Limb (tissue), 2 donors: ENCODE data around the gene RGP1.

Experiments
- DNase-seq, 2 donors: peaks; one replicate each; pipeline ENCODE4 v3.0.0-alpha.2; 2016; ENCODE audit errors: extremely low spot score in 2 of 2

Gene RGP1, protein sequence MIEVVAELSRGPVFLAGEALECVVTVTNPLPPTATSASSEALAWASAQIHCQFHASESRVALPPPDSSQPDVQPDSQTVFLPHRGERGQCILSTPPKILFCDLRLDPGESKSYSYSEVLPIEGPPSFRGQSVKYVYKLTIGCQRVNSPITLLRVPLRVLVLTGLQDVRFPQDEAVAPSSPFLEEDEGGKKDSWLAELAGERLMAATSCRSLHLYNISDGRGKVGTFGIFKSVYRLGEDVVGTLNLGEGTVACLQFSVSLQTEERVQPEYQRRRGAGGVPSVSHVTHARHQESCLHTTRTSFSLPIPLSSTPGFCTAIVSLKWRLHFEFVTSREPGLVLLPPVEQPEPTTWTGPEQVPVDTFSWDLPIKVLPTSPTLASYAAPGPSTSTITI

DNA sequence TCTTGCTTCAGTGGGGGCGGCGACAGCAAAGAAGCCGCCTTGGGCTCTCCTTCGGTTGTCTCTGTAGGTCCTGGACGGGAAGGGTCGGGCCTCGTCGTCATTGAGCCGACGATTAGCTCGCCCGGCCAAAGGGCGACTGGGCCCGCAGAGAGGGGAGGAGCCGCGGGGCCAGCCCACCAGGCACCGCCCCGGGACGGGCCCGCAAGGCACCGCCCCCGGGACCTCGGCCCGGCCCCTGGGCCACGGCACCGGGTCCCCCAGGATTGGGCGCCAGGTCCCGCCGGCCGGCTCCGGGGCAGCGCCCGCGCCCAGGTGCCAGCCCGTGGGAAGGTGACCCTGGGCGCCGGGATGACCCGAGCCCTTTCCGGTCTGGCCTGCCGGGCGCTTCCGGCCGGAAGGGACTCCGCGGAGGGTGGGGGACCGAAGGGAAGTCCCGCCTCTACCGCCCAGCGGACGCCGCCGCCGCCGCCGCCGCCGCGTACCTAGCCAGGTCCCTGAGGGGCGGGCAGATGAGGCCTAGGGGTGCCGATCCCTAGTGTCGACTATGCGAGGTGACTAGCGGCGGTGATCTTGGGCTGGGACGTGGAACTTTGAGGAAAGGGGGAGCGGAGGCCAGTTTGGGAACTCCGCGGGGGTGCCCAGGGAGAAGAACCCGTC, at the start of gene RGP1, which contains the start of gene GBA2:
Gene RGP1 (plus strand): TSS at position 430 of the 657 bp plus-strand sequence. CDS start 469 bp downstream, outside the sequence.
Gene GBA2 (minus strand): TSS at position 371 of the 657 bp plus-strand sequence. CDS start 524 bp downstream, outside the sequence.
- peak; percentile 50 to 83 for DNase-seq

DNA sequence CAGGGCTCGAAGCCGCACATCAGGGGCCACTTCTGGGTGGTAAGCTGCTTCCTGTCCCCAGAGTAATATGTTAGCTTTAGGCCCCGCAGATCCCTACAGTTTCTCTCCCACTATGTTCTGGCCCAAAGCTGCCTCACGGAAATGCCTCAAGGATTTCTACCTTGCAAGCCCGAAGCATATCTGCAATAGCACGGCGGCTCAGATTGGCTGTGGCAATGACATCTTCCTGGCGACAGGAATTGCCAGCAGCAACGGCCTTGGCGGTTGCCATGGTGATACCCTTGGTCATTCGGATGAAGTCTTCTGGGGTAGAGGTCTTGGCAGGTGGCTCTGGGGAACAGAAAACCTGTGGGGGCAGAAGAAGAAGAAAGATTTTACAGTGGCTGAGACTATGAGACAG, 49.1 kb upstream of the RGP1 start:
- no peak for DNase-seq

DNA sequence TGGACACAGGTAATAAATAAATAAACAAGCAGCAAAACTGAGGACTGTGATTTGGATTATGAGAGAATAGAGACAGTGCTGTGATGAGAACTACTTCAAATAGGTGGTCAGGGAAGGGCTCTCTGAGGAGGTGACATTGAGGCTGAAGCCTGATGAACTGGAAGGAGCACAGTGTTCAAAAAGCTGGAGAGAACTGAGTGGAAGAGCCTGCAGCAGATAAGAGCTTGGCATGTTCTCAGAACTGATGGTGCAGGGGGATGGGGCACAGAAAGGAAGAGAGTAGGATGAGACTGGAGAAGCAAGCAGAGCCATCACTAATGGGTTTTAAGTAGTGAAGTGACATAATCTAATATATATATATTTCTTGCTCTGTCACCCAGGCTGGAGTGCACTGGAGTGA, 48.1 kb upstream of the RGP1 start:
- no peak for DNase-seq

DNA sequence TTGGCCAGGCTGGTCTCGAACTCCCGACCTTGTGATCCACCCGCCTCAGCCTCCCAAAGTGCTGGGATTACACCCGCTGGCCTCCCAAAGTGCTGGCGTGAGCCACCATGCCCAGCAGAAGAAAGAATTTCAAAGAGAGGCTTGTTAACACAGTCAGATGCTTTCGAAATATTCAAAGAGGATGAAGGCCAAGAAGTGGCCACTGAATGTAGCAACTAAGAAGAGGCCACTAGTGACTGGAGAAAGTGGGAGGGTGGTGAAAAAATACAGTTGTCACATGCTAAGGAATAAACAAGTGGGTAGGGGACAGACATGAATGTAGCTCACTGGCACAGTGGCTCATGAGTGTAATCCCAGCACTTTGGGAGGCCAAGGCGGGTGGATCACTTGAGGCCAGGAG, 46.4 kb upstream of the RGP1 start:
- no peak for DNase-seq

DNA sequence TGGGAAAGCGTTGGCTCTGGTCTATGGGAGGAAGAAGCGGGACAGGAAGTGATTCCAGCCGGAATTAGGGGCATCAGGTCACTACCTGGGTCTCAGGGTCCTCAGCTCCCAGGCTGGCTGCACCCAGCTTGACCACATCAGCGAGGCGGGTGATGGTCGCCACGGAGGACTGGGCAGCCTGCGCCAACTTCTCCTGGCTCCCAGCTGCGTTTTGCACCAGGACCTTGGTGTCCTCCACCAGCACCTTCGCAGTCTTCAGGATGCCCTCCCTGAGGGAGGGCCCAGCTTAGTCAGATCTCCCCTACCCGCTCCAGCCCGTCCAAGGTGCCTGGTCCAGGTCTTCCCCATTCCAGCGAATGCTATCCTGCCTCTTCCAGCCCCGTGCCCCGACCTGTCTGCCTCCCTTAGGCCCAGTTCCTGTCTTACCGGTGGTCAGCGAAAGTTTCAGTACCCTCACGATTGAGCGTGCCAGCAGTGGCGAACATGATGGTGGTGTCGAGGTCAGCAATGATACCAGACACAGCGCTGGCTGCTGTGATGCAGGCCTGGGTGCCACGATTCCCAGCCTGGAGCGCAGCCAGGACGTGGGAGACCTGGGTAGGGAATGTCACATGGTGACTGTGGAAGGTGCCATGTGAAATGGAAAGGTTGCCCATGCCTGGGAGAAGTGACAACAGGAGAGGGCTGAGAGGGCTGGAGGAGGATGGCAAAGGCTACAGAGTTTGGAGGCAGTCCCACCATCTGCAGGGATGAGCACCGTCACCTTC, 45.0 kb upstream of the RGP1 start:
- no peak for DNase-seq

DNA sequence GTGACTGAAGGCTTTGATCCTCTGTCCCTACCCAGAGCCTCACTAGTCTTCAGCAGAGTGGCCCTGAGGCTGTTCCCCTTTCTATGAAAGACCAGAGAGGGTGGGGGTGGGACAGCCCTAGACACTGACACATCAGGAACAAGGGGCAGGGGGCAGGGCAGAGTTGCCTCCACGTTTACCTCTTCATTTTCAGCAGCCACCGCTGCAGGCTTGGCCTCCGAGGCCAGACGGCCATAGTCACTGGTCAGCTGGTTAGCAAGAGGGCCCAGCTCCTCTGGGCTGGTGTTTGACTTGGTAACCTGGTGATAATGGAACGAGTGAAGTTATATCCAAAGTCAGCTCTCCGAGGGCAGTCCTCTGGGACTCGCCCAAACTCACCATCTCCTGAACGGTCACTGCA, 43.7 kb upstream of the RGP1 start:
- no peak for DNase-seq

DNA sequence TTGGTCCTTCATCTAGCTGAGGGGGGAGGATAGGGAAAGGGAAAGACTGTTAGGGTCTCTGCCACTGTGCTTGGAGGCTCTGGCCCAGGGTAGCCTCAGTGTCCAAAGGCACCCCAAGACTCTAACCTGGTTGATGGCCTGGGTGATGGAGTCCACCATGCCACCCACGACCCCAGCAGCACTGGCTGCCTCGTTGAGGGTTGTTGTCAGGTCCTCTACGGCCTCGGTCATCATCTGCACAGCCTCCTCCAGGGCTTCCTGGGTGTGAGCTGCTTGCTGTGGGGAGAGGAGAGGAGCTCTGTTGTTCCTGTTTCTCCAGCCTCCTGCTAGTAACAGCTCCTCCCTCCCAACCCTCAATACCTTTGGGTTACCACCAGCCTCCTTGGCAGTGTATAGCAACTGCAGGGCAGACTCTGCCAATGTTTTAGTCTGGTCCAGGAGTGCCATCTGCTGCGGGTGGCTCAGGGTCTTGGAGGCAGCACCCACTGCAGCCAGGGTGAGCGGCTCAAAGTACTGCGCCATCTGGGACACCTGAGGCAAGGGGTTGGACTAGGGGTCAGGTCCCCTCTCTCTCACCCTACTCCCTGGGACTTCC, 43.2 kb upstream of the RGP1 start:
- no peak for DNase-seq

DNA sequence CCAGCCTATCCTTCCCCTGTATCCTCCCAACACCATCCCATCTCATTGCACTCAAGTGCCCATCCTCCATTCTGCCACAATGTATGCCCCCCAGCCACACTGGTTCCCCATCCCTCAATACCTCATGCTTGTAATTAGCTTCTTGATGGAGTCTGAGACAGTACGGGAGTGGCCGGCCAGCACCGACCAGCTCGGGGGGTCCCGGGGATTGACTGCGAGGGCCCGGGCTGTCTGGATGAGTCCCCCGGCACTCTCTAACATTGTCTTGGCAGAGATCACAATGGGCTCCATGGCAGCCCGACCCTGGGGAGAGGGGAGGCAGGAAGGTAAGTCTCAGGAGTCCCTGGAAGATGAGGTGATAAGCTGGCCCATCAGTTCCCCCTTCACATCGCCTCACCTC, 42.1 kb upstream of the RGP1 start:
- DNase-seq: no peak

DNA sequence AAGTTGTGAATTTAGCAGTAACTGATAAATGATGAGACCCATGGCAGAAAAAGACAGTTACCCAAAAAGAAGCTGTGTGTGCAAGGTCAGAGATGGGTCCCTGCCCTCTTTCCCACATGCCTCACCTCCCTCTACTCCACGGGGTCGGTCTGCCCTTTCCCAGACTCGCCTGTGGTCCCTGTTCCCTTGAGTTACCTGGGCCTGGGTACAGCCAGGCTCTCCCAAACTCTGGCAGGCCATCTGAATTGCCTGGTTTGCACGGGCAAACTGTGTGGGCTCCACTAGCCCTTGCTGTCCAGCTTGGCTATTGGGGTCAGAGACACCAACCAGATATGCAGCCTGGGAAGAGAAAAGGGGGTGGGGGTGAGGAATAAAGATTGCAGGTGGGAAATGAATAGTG, 40.9 kb upstream of the RGP1 start:
- no peak for DNase-seq

DNA sequence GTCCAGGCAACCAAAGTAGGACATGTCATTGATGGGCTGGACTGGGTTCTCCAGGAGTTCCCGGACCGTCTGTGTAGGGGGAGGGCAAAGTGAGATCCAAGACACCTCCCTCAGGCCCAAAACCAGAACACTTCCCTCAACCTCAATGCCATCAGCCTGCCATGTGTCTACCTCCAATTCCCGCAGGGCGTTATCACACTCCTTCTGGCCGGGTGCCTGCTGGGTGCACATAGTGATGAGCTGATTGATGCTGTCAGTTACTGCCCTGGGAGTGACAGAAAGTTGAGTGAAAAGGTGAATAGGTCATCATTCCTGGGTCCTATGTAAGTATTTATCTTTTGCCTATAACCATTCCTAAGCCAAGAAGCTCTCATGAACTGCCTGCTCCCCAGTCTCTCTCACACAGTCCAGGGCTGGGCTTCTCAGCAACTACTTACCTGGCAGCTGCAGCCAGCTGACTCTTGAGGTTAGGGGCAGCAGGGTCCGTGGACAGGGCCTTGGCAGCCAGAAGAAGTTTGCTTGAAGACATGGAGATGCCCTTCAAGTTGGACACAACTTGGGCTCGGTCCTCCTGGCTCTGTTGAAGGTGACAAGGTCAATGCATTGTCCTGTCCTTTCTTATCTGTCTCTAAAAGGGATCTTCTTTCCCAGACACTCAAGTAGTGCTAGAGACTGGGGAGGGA, 38.1 kb upstream of the RGP1 start:
- no peak for DNase-seq

DNA sequence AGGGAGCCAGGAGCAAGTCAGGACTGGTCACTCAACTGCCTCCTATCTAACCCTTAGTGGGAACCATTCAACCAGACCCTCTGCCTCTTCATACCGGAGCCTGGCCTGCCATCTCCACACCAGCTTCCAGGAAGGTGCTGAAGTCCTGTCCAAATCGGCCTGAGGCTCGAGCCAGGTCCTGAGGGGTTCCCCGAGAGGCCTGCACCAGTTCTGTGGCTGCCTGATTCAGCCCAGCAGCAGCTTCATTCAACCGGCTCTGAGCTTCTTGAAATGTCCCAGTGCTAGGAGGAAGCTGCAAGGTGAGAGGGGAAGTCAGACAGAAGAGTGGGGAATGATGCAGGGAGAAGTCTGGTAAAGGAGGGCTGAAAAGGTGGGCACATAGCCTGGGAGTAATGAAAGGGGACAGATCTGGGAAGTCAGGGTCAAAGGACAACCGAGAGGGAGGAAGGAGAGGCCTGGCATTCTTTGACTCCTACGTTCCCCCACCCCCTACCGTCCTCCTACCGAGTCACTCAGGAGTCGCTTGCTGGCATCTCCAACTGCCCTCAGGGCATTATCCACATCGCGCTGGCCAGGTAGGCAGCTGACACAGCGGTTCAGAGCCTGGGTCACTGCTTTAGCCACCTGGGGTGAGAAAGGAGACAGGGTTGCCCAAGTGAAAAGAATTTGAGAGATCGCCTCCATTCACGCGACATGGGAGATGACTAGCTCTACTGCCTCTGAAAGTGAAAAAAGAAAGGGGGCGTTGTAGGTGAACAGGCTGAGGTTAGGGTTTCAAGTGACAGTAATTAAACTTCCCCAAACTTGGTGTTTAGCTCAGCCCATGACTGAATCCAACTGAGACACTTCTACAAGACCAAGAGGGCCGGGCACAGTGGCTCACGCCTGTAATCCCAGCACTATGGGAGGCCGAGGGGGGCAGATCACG, 37.3 kb upstream of the RGP1 start:
- no peak for DNase-seq

DNA sequence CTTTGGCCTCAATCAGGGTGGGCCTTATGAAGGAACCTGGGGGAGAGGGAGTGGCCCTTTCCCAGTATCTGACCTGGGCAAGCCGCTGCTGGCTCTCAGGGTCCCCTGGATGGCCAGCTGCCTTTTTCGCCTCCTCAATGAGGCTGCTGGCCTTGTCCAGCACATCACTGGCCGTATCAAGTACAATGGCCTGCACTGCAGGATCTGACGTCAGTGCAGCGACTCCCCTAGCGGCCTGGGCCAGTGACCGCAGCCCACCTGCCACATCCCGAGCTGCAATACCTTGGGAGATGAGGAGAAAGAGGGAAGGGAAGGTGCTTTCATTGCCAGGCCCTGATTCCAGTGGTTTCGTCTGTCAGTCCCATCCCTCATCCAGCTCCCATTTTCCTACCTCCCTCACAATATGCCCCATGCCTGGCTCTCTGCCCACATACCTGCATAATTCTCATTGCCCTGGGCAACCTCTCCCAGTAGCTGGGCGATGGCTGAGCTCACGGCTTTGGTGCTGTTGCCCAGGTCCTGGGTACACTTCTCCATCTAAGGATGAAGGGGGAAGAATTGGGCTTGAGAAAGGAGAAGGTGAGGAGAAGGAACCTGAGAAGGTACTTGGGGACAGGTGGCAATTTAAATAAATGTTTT, 36.2 kb upstream of the RGP1 start:
- no peak for DNase-seq

DNA sequence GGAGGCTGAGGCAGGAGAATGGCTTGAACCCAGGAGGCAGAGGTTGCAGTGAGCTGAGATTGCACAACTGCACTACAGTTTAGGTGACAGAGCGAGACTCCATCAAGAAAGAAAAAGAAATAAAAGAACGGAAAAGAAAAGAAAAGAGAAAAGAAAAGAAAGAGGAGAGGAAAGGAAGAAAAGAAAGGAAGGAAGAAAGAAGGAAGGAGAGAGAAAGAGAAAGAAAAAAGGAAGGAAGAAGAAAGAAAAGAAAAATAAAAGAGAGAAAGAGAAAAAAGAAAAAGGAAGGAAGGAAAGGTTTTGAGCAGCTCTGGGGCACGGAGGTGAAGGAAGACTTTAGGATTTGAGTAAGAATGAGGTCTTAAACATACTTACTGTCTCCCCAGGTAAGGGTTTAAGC, 35.5 kb upstream of the RGP1 start:
- no peak for DNase-seq

DNA sequence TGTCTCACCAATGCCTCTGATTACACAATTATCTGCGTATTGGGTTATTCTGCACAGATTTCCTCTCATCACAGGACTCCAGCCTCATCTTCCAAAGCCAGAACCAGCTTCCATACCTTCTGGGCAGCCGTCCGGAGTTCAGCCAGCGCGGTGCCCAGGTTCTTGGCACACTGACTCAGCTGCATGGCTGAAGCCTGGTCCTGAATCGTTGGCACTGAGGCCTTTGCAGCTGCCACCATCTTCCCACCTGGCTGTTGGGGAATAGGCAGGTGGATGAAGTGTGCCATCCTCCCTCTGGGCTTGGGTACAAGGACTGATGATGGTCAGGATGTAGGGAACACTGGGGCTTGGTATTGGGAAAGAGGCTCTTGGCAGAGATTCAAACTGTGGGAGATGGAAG, 35.0 kb upstream of the RGP1 start:
- DNase-seq: no peak

DNA sequence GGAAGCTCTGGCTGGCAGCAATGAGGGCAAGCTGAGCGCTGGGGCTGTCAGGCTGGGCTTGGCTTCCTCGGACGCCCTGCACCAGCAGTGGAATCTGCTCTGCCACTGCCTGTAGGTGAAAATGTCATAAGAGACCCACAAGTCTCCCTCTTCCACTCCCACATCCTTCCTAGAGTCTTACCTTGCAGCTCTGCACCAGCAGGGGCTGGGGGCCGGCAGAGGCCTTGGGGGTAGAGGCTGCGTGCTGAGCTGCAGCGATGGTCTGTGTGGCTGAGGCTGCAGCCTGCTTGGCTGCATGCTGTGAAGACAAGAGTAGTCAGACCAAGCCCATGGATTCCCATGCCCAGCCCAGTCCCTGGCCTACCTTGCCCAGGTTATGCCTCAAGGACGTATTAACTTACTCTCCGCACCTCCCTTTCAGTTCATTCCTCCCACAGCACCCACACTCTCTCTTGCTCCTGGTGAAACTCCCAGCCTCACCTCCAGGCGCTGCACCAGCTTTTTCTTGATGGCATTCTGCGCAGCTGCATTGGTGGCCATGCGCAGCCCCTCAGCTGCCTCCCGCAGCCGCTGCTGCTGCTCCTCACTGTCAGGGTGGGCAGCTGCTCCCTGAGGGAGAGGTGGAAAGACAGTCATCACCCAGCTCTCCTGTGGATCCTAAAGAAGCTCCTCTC, 34.4 kb upstream of the RGP1 start:
- no peak for DNase-seq

DNA sequence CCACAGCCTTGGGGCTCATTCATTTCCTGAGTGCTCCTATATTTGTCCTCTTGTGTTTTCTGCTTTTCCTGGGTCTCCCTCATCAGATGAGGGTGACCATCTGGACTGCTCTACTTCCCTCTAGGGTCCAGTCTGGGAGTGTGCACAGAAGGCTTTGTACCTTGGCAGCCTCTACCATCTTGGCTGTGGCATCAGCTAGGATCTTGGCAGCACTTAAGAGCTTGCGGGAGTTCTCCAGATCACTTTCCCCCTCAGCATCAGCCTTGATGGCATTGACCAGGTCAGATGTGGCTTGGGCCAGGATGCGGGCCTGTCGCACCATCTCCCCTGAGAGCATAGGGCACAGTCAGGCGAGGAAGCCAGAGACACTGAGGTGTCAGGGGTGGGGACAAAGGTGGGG, 32.9 kb upstream of the RGP1 start:
- DNase-seq: no peak

DNA sequence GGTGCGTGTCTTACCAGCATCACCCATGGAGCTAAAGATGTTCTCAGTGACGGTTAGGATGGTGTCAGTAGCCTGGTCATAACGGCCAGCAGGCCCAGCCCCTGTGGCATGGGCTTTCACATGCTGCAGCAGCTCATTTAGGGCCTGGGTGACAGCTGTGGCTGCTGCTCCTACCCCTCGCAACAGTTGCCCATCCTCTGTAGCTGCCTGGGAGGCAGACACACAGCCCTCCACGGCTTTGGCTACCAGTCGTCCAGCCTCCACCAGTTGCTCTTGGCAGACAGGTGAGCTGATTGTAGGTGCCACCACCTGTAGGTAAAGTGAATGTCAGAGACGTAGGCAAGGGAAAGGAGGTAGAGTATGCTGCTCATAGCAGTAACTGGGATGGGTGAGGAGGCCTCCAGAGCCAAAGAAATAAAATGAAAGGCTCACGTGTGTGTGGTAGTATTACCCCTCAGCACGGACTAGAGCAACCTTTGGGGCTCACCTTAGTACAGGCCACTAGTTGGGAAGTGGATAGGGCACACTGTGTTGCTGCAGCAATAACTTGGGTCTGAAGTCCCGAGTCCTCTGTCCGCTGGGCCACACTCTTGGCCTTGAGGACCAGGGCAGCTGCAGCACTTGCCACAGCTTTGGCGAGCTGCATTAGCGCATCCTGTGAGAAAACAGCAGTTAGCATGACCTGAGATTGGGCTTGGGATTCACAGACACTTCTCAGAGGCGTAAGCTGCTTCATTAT, 31.8 kb upstream of the RGP1 start:
- no peak for DNase-seq

DNA sequence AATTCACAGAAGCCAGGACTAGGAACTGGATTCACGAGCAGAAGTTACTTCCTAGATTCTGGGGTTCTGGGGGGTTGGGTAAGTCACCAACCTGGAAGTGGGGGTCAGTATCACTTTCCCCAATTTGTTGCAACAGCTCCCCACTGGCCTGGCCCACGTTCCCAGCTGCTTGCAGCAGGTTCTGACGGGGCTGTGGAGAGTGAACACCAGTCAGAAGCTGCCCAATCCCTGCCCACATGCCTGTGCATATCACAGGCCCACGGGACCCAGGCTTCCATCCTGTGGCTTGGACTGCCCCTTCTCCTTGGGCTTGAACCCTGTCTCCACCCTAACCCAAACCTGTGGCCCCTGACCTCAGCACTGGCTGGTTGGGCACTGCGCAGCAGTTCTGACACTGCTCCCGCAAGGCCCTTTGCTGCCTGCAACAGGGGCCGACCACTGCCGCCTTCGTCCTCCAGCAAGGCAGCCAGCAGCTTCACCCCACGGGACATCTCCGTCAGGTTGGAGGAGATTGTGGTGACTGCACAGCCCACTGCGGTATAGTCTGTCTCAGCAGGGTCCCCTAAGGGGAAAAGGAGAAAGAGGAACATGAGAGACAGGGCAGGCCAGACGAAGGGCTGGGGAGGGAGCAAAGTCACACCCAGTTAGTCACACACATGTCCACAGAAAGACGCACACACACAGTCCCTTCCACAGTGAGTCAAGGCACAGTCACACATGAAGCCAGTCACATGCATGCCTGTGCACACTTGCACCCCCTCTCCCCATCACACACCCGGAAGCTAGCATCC, 30.2 kb upstream of the RGP1 start:
- no peak for DNase-seq
